GM21381 (cell line): ENCODE measurements around the gene KRT85.
"Not testable (repeated sequence)": the region's sequence is repeated elsewhere in the genome, so short reads cannot be mapped to it uniquely, and the experiment has no call there.

Experiments used
- ATAC-seq: cut with Tn5 transposase; IDR thresholded peaks from one replicate; pipeline ENCODE4 v1.9.1; 2021; ENCODE audit warnings: mild to moderate bottlenecking, moderate library complexity; ENCODE audit not compliant: unreplicated experiment

The KRT85 gene

GRCh38 chr12:52366738-52367485 lies at the start of gene KRT85:
TSS of gene KRT85 (minus strand) at chr12:52367481. CDS start at chr12:52367405, 76 bp downstream.
- ATAC-seq: no peak

DNA sequence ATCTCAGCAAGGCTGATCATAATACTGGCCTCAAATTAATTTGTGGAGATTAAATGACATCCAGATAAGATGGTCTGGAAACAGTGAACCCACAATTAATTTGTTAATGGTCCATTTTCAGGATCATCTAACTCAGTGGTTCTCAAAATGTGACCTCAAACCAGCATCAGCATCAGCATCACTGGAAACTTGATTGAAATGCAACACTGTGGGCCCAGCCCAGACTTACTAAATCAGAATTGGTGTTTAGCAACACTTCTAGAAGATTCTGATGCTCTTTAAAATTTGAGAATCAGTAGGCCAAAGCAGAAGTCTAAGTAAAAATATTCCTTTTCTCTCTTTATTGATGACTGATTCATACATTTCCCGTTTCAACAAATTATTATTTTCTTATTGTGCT lies 49.5 kb upstream of the KRT85 start:
- no peak for ATAC-seq

DNA sequence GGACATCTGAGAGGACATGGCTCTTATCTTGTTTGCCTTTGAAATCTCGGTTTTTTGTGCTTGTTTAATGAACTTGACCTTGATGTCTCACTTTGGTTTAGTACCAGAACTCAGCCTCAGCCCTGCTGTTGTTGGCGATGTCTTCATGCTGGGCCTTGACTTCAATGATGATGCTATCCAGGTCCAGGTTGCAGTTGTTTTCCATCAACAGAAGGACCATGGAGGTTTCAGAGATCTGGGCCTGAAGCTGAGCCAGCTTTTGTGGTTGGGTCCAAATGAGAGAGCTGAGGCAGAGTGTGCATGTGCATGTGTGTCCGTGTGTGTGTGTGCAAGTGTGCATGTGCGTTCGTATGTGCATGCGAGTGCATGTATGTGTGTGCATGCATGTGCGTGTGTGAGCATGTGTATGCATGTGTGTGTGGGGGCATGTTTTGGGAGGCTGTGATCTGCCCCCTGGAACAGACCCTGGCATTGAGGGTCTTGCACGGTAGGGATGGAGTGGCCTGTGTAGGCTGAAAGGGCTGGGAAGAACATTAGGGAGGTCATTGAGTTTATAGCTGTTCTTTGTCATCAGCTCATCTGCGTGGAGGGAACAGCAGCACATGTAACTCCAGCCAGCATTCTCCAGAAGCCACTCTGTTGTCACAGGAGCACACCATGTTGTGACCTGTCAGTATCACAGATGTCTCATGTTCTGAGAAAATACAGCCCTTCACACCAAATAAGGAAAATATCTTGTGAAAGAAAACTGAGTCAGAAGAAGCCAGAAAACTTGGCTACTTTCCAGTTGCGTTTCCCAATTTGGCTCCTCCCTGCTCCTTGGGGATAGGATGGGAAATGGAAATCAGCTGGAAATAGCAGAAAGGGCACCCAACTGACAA lies 48.8 kb upstream of the KRT85 start:
- no peak for ATAC-seq

DNA sequence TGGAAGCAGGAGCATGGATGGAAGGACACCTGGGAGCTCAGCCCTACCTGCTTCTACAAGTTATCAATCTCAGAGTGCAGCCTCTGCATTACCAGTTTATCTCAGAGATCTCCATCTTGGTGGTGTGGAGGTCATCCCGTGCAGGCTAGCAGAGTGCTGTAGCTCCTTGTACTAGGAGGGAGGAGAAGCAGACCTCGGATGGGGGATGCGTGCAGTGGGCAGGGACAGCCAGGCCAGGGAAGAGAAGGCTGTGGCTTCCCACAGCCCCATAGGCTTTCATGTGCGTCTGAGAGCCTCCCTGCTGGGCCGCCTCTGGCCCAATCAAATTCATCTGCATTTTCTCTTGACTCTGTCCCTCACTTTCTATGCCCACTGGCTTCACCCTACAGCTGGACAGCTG lies 47.7 kb upstream of the KRT85 start:
- no peak for ATAC-seq

GRCh38 chr12:52413782-52414345 lies 46.6 kb upstream of the KRT85 start:
- ATAC-seq: no peak

DNA sequence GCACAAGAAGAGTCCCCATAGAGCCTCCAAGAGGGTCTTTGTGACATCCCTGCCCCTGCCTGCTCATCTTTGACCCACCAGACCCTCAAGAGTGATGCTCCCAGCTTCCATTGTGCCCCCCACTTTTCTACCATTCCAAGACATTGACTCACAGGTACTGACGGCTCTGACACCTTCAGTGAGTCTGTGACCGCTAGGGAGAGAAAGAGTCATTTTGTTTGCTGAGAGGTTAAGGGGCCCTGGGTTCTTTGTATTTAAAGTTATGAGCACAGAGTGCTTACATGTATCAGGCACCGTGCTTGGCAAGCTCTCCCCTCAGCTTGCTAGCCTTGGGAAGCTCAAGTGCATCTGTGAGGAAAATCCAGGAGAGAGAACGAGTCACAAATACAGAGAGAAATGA lies 45.9 kb upstream of the KRT85 start:
- ATAC-seq: no peak

DNA sequence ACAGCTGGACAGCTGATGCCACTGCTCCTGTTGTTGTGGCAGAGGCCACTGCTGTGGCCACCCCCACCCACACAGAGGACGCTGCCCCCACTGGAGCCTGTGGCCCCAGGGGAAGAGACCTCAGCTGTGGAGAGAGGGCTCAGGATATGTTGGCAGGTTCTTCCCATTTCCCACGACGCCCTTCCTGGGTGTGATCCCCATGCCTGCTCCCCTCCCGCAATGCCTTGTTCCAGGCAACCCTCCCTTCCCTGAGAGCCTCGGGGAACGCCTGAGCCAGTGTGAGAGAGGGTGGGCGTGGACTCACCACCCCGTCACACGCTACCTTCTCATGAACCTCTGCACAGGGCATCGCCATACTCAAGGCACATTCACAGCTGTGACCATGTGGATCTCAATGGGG lies 44.5 kb upstream of the KRT85 start:
- ATAC-seq: no peak

- not testable (repeated sequence) for ATAC-seq
These were observed 43.4 kb upstream of the KRT85 start for GRCh38 chr12:52410589-52411248.

DNA sequence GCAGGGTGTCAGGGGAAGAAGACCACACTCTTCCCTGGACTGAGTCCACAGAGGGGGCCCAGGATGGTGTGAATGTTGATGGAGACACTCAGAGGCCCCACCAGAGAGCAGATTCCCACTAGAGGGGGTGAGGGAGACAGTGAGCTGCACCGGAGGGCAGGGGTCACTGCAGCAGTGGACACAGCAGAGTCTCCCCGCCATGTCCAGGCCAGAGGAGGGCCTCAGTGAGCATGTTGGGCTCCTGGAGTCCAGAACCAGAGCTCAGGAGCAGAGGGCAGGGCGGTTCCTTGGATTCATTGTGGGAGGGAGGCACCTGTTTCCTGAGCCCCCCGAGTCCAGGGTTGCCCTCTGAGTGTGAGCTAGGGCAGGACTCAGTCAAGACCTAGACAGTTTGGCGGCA lies 40.6 kb upstream of the KRT85 start:
- ATAC-seq: no peak

- ATAC-seq: no peak
These were observed 38.7 kb upstream of the KRT85 start, which contains the start of gene KRT82 for GRCh38 chr12:52405922-52406385. TSS of gene KRT82 (minus strand) at chr12:52406335. CDS start at chr12:52406277, 58 bp downstream.

- no peak for ATAC-seq
These were observed 37.7 kb upstream of the KRT85 start for GRCh38 chr12:52404951-52405350.

DNA sequence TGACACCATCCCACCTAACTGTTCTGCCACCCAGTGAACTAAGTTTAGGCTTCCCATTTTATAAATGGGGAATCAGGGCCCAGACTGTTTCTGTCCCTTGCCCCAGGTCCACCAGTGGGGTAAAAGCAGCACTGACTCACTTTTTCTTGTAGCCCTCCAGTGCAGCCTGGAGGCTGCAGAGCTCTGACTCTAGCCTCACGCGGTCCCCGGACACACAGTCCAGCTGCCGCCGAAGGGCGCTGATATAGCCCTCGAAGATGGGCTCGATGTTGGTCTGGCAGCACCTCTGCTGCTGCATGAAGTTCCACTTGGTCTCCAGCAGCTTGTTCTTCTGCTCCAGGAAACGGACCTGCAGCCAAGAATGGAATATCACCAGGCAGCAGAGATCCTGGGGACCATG lies 36.3 kb upstream of the KRT85 start:
- no peak for ATAC-seq

DNA sequence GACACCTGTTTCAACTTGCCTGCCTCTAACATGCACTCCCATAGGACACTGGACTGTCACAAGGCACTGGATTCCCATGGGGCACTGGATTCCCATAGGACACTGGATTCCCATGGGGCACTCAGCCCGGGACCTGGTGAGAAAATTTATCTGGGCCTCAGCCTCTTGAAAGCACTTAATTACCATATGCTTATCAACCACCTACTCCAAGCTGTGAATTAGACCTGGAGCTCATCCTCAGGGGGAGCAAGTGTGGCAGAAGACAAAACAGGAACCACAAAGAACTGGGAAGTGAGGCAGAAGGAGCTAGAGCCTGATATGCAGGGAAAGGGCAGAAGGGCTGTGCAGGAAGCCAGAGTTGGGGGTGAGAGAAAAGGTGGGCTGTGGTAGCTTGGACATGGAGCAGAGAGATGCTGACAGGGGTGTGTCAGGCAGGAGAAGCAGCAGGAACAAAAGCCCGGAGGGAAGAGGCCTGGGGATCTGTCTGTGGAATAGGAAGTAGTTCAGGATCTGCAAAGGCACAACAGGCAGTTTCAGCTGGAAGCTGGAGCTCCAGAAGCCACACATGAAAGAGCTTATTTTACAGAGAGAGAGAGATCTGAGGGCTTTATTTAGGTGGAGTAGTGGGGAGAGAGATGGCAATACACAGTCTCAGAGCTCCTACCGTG lies 35.7 kb upstream of the KRT85 start:
- ATAC-seq: no peak

DNA sequence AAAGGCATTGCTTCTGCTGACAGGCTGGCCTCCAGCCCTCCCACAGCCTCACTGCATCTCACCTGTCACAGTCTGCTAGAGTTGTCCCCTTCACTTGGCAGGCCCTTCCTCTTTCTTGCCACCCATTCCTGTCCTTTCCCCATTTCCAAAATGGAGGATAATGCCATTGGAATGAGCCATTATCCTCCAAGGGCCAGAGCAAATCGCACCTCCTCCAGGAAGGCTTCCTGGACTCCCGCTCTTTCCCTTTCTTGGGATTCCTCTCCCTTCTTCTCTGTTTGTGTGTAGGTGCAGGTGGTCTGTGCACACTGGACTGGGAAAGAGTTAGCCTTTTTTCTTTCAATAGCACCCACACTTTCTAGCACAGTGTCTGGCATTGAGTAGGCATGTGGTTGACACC lies 35.1 kb upstream of the KRT85 start:
- ATAC-seq: no peak

DNA sequence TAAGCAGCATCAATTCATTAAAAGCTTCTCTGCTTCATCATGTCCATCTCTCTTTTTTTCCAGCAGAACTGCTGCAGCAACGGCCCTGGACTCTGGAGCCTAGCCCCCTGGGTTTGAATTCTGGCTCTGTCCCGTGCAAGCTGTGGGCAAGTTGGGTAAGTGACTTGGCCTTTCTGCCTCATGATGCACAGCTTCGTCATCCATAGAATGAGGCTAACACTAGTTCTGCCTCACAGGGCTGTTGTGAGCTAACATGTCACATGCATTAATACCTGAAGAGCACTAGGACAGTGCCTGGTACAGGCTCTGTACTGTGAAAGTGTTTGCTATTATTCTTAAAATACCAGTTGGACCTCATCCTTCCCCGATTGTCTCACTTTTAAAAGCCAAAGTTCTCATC lies 34.6 kb upstream of the KRT85 start:
- no peak for ATAC-seq

- no peak for ATAC-seq
These were observed 34.2 kb upstream of the KRT85 start for GRCh38 chr12:52401526-52401925.

DNA sequence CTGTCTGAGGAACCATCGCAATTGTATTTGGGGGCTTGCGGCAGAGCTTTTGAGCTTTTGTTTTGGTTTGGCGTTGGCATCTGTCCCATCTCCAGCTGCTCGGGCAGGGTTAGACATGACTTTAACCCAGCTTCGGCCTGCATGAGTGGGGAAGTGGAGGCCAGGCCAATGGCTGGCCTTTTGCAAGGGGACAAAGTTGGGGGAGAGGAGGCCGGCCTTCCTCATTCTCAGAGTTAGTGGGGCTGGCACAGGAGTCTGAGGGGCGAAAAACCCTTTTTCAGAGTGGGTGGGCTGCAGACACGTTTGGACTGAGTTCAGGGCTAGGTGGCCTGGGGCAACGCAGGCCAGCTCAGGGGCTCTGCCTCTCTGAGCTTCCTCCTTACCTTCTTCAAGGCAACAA lies 33.6 kb upstream of the KRT85 start:
- no peak for ATAC-seq

DNA sequence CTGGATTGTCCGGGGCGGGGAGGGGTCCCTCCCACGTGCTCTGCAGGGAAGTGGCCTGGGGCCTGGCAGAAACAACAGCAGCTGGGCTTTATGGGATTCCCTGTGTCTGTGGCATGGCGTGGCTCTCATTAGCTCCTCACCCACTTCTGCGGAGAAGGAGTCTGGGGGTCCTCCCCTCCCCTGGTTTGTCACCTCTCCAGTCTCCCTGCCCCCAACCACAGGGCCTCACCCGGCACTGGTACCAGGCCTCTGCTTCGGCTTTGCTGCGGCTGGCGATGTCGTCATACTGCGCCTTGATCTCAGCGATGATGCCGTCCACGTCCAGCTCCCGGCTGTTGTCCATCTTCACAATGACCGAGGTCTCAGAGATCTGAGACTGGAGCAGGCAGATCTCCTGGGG lies 32.5 kb upstream of the KRT85 start:
- no peak for ATAC-seq

- ATAC-seq: no peak
These were observed 30.9 kb upstream of the KRT85 start for GRCh38 chr12:52398176-52398575.

GRCh38 chr12:52396656-52397055 lies 29.4 kb upstream of the KRT85 start:
- ATAC-seq: no peak
